Medulla oblongata (tissue), 1 donor: Measurements from ENCODE around the gene AKTIP.
"Not testable (repeated sequence)": the region's sequence is repeated elsewhere in the genome, so short reads cannot be mapped to it uniquely, and the experiment has no call there.

ENCODE experiments used
- DNase-seq: peaks from one replicate; pipeline ENCODE4 v3.0.0-alpha.2; 2015; ENCODE audit errors: extremely low spot score

Gene AKTIP

DNA sequence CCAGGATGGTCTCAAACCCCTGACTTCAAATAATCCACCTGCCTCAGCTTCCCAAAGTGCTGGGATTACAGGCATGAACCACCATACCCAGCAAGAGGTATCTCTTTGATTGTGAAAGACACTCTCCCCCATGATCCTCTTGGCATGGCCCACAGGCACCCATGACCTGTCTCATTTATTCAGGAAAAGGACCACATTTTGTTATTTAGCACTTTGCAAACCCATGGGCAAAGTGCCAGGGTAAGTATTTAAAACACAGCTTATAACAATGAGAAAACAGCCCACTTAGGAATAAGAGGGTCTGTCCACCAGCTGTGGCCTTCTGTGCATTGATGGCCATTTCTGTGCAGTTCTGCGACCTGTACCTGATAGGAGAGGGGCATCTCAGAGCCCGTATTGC lies 12.8 kb upstream of the AKTIP start:
- DNase-seq, result no peak

DNA sequence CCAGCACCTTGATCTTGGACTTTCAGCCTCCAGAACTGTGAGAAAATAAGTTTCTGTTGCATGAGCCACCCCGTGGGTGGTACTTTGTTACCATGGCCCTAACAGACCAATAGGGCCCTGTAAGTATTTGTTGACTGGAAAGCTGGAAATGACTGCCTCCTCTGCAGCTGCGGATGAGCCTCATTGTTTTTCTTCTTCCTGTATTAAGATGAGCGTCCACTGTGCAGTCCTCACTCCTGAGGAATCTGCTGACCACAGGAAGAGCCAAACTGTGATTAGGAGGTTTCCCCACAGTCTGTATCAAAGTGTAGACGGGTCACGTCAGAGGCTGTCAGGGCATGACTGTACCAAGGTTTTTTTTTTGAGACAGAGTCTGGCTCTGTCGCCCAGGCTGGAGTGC lies 12.2 kb upstream of the AKTIP start:
- DNase-seq, result no peak

DNA sequence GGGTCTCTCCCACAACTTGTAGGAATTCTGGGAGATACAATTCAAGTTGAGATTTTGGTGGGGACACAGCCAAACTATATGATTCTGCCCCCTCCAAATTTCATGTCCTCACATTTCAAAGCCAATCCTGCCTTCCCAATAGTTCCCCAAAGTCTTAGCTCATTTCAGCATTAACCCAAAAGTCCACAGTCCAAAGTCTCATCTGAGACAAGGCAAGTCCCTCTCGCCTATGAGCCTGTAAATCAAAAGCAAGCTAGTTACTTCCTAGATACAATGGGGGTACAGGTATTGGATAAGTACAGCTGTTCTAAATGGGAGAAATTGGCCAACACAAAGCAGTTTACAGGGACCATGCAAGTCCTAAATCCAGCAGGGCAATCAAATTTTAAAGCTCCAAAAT lies 9.8 kb upstream of the AKTIP start:
- DNase-seq, result not testable (repeated sequence)

GRCh38 chr16:53511403-53512280 lies 8.6 kb upstream of the AKTIP start:
- no peak for DNase-seq

DNA sequence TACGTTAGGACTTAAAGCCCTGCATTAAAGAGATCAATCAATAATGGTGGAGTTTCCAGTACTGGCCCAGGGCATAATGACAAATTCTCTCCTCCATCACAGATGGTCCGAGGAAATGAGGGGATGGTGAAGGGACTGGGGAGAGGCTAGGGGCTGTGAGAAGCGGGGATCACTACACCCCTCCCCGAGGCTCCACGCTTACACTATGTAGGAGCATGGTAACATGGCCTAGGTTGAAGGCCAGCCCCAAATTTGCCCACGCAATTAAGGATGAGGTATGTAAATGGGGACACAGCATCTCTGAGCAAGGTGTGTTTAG lies 8.0 kb upstream of the AKTIP start:
- DNase-seq, result no peak

- no peak for DNase-seq
Measured at GRCh38 chr16:53510704-53511070, 7.7 kb upstream of the AKTIP start.

DNA sequence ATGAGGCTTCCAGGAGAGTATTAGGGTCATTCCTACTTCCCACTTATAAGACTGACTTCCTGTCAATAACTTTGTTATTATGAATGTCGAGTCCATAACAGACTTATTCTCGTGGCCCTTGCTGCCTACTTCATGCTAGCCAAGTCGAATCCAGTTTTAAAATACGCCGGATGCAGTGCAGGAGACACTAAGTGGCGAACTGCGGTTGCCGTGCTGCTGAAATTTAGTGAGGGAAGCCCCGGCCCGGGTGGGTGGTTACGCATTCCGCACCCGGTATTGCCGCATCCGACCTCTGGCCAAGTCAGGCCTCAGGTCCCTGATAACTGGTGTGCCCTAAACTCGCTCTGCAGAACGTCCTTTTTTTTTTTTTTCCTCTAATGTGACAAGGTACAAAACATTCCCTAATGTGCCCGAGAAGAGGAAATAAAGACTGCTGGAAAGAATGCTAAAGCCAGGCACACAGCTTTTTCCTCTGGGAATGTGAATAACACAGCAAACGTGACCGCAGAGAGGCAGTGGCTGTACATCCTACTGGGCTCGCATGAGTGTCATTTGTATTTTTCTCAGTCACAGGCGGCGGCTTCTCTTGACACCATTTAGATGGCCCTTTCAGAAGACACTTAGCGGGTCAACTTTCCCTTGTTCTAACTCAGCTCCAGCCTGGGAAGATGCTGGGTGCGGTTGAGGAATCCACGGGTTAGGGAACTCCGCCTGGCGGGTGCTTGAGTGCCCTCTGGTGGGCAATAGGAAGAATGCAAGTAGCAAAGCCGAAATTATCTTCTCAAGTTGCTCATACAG lies 7.1 kb upstream of the AKTIP start:
- DNase-seq, result peak; percentile 89

GRCh38 chr16:53507464-53508179 lies 4.6 kb upstream of the AKTIP start:
- DNase-seq, result no peak

DNA sequence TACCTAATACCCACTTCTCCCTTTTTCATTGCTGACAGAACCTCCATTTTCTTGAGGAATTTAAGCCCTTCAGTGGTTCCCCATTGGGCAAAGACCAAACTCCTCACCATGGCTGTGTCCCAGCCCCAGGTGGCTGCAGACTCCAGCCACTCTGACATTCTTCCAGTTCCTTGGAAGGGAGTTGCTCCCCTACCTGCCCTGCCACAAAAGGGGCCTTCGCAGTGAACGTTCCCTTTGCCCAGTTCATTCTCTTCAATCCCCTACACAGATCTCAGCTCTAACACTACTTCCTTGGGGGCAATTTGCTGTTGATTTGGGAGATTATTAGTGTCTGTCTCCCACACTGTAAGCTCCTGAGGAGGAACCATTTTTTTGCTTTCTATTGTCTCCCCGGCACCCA lies 3.2 kb upstream of the AKTIP start:
- no peak for DNase-seq

- no peak for DNase-seq
Measured at GRCh38 chr16:53504665-53505064, 1.7 kb upstream of the AKTIP start.

DNA sequence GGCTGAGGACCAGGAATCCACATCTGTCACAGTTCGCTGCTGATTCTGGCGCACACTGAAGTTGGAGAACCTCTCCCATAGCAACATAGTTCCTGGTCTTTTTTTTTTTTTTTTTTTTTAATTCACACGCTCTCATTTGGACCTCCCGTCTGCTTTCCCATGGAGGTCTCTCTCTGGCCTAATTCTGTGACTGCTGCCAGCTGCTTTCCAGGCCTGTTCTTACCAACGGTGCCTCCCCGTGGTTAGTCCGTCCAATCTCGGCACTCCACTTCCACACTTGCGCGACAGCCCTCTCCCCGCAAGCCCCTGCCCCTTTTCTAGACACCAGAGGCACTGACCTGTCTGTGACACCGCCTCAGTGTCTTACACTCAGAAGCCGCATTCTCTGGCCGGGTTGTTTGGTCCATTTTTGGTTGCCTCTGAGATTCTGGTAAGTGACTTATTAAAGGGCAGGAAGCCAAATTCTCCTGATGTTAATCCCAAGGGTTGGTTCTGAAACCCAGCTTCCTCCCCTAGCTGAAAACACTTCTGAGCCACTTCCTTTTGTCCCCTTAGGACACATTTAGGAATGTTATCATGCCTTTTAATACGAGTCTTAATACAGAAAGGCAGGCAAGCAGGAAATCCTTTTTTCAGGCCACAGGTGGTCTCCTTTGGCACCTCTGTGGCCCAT lies 1.1 kb upstream of the AKTIP start:
- DNase-seq, result peak; percentile 69

DNA sequence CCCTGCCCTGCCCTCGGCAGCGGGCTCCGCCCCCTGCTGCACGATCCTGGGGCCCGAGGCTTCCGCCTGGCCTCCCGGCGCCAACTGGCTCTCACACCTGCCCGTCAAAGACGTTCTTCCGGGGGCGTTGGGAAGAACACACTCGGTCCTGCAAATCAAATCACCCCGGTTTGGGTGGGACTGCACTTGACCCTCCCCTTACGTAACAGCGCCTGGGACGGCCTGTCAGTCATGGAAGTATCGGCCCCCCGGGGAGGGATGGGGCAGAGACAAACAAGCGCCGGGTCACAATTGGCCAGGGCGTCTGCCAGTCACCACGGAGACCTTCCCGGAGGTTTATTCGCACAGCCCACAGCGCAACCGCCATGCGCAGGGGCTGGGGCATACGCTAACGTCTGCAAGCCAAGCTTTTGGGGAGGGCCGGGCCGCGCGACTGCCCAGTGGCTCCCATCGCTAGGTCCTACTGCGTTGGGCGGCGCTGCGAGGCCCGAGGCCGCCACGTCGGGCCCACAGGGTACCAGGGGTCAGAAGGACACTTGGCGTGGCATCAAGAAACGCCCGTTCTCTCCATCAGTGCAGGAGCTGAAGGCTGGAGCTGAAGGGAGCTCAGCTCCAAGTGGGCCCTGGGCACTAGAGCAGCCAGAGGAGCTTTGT lies 388 bp upstream of the AKTIP start:
- peak; percentile 100 for DNase-seq

DNA sequence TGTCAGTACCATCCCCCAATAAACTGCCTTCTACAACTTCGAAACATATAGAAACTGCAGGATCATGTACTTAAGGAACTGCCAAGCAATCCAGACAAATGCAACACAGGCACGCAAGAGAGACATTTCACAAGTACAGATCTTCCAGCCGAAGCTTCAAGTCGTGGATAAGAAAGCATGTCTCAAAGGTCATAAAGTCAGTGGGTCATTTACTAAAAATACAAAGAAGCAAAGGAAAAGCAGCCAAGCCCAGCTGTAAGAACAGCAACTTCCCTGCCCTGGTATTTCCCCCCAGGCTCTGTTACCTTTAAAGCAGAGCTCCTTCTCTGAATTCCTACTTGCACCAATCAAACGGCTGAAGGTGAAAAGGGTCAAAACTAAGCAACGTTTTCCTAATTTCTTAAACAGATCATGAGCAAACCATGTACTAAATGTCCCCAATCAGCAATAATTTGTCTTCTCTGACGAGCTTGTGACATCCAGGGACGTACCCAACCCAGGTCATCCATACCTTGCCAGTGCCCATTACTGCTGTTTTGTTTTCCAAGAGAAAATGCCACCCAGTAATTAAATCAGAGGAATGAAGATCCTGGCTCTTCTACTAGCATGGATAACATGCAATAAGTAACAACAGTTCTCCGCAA lies 1.7 kb downstream of the AKTIP start:
- no peak for DNase-seq

- no peak for DNase-seq
Measured at GRCh38 chr16:53498984-53499383, 4.0 kb downstream of the AKTIP start.

- DNase-seq, result no peak
Measured at GRCh38 chr16:53495325-53495724, 7.7 kb downstream of the AKTIP start.

DNA sequence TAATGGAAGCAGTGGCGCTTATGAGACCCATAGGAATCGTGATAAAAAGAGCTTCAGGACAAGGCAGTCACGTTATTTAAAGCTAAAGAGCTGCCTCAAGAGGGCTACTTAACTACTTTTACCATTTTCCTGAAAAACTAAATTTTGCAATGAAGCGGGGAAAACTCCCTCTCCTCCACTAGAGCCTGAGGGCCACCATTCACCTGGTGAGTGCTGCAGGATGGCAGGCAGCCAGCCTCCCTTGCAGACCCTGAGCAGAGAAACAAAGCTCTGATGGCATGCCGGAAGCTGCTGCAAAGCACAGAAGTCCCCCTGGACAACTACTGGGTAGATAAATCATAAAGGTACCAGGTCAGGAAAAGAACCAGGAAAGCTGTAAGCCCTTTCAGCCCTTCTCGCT lies 8.4 kb downstream of the AKTIP start:
- no peak for DNase-seq

- no peak for DNase-seq
Measured at GRCh38 chr16:53492503-53492902, 10.5 kb downstream of the AKTIP start.

DNA sequence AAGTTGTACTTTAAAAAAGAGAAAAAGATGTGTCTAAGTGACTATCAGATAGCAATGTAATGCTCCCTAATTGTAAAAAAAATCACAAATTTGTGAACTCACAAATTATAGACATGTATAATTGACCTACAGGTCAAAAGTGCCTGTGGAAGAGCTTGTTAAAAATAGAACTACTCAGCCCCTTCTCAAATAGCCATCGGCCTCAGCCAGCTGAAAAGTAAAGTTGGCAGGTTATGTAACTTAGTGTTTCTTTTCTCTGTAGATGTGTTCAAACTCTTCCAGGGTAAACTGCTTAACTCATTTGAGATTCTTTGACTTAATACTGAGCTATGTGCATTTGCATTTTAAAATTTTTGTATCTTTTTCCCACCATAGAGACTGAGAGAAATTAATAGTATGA lies 13.3 kb downstream of the AKTIP start:
- DNase-seq, result no peak

GRCh38 chr16:53486230-53486629 lies 16.8 kb downstream of the AKTIP start:
- no peak for DNase-seq

GRCh38 chr16:53484542-53484941 lies 18.5 kb downstream of the AKTIP start:
- no peak for DNase-seq

GRCh38 chr16:53482123-53482522 lies 20.9 kb downstream of the AKTIP start:
- DNase-seq, result no peak
